ENCODE data around the gene PCYT2.

GRCh38 chr17:81950501-81950900 lies 39.3 kb upstream of the PCYT2 start:
- TF ChIP-seq ZFP3 (CRISPR knock-in tag; IDR thresholded peaks at IDR 0.05) (no peak), ZNF565 (CRISPR knock-in tag; conservative IDR thresholded peaks at IDR 0.05; ENCODE audit: low read depth) (no peak)

Measured in SK-N-SH treated with all-trans-retinoic acid at 6 μM for 48 hours (cell line).